Heart left ventricle (tissue), 16 donors: ENCODE data around the gene DTWD2. TPM values are rescaled to one million over a fixed set of nuclear protein-coding genes. Genes with fewer than 3 reads are reported as not detected.

Experiments
- ATAC-seq, 4 donors: fragments of 200-7000 bp; cut with Tn5 transposase; one replicate each; pipeline ENCODE4 v1.9.1; 2020 to 2022; ENCODE audit warnings: moderate library complexity in 4 of 4, mild to moderate bottlenecking in 3 of 4, moderate number of reproducible peaks in 1 of 4
- DNase-seq, 5 donors: peaks; one replicate each; pipeline ENCODE4 v3.0.0-alpha.2; 2020
- H3K27ac ChIP-seq, 12 donors: fragments of 200-600 bp; sonication (generic) in 4 of 12; one replicate each; pipeline versions ENCODE4 v1.5.0 to v1.8.0; 2016 to 2022; ENCODE audit warnings: mild to moderate bottlenecking in 2 of 12
- H3K27me3 ChIP-seq, 9 donors: fragments of 200-600 bp; sonication (generic) in 2 of 9; one replicate each; pipeline versions ENCODE4 v1.5.1 to v1.8.0; 2016 to 2022; ENCODE audit warnings: mild to moderate bottlenecking in 3 of 9
- H3K36me3 ChIP-seq, 9 donors: fragments of 200-600 bp; sonication (generic) in 2 of 9; one replicate each; pipeline versions ENCODE4 v1.5.0 to v1.8.0; 2018 to 2022; ENCODE audit warnings: mild to moderate bottlenecking in 2 of 9
- H3K4me1 ChIP-seq, 12 donors: fragments of 200-600 bp; sonication (generic) in 4 of 12; one replicate each; pipeline versions ENCODE4 v1.5.0 to v1.8.0; 2016 to 2022; ENCODE audit warnings: mild to moderate bottlenecking in 3 of 12
- H3K4me3 ChIP-seq, 12 donors: fragments of 200-600 bp; sonication (generic) in 4 of 12; one replicate each; pipeline versions ENCODE4 v1.5.0 to v1.8.0; 2017 to 2022; ENCODE audit warnings: mild to moderate bottlenecking in 9 of 12, moderate library complexity in 4 of 12
- H3K9me3 ChIP-seq, 12 donors: fragments of 200-600 bp; sonication (generic) in 4 of 12; one replicate each; pipeline versions ENCODE4 v1.5.0 to v1.8.0; 2016 to 2022; ENCODE audit warnings: mild to moderate bottlenecking in 1 of 12
- CTCF ChIP-seq, 12 donors: fragments of 200-600 bp; sonication (generic) in 4 of 12; IDR thresholded peaks; one replicate each; pipeline versions ENCODE4 v1.5.0 to v1.8.0; 2018 to 2022; ENCODE audit warnings: antibody characterized with exemption in 12 of 12, mild to moderate bottlenecking in 5 of 12
- POLR2A ChIP-seq, 2 donors: fragments of 450-650 bp; IDR thresholded peaks; one replicate each; pipeline ENCODE4 v1.6.1; 2017; ENCODE audit warnings: antibody characterized with exemption in 2 of 2, mild to moderate bottlenecking in 2 of 2, moderate library complexity in 2 of 2
- WGBS, 4 donors: extraction: QIAGEN DNeasy Blood & Tissue Kit in 2 of 4; methylation state at CpG; one replicate each; pipeline versions ENCODE4 v1.1.5 to v1.1.7; 2013 to 2018; 5-methylcytosine and 5-hydroxymethylcytosine counted together
- intact Hi-C, 10 donors: fragments of 100-400 bp; cut with DNase I; formaldehyde crosslinking; loops; one replicate each; pipeline versions ENCODE4 v1.11.1 to v1.14.2; 2022
- polyA plus RNA-seq, 2 donors: library from polyadenylated mRNA; stranded (reverse); fragments of 200-250 nt; gene quantifications; one replicate each; pipeline ENCODE4 v1.2.3, GENCODE V29; 2013
- total RNA-seq, 9 donors: library from RNA; depleted of rRNA in 2 of 9; stranded (reverse); fragments of >200 nt in 2 of 9; fragmentation: NEBNext Ultra II Directional in 3 of 9; extraction: Animal tissue kit (Norgen Biotek cat#: 25700) in 3 of 9; gene quantifications; one replicate each; pipeline versions ENCODE4 v1.1.0 to v1.2.4, GENCODE V29; 2016 to 2023
- donor health status: ischemic (EF 13 %, LVEDD 7.1; RV severe dilation, severe dysfunction).
- donor health status: healthy with polysubstance abuse.
- donor health status: DM: no; HTN: yes; CAD: no.
- donor health status: DM: no; HTN: no; CAD: no.
- donor health status: ischemic (EF 25% LVEDD 6.9; RV normal size, moderate dysfunction).
- donor health status: ischemic (EF 25% LVEDD 5.7; RV mildly dilated, moderate dysfunction).
- donor health status: healthy.
- donor health status: DM: yes; HTN: yes; CAD: no.
- donor health status: ischemic (EF 35%, LVEDD 5.7; RV mildly dilated, moderate dysfunction).
- donor health status: nonischemic (EF 11% LVEDD 7.7; RV severe dilation, severe dysfunction).
- donor health status: DM: yes; HTN: yes; CAD: no.
- donor health status: PGD.
- donor health status: ischemic (EF 29% LVEDD 5.4; RV normal size, mild dysfunction).
- donor health status: nonischemic (EF 23%, LVEDD 6.1; RV moderate dilation, normal function).

The DTWD2 gene
- total and polyA plus RNA-seq, 11 donors: 3.2 to 16.0 (median 11.7) TPM

GRCh38 chr5:119033135-119033534 is 44.8 kb upstream of the DTWD2 start:
- DNase-seq: no peak
- peaks cover 0 to 15% (median 0%) of the 10 kb centered on the region in 12 donors for H3K4me1 ChIP-seq

GRCh38 chr5:119032656-119033055 is 44.3 kb upstream of the DTWD2 start:
- ATAC-seq (peak in 3 of 4 donors; percentile 34 to 46 (median 39)), DNase-seq (no peak)
- WGBS, 4 donors: 87 to 92% (median 90%) methylated on average over 3 of the region's 3 CpGs
- no peaks in the 10 kb centered on the region for H3K9me3 ChIP-seq
- H3K4me3 ChIP-seq: no peak overlapping the region
- H3K27me3 ChIP-seq: no peaks in the 10 kb centered on the region
- no peaks in the 10 kb centered on the region for H3K36me3 ChIP-seq
- intact Hi-C loops: no loop called here
- peaks cover 0 to 15% (median 0%) of the 10 kb centered on the region in 12 donors for H3K4me1 ChIP-seq
- H3K27ac ChIP-seq: peak overlapping the region in 1 of 12 donors; percentile 80
- TF ChIP-seq POLR2A (IDR thresholded peaks at IDR 0.05): no peak
- TF ChIP-seq CTCF (IDR thresholded peaks at IDR 0.05): no peak

More at GRCh38 chr5:119033135-119033534, 44.8 kb upstream of the DTWD2 start:
- intact Hi-C loops: no loop called here
- H3K27ac ChIP-seq: peak overlapping the region in 1 of 12 donors; percentile 80
- 75 to 86% (median 78%) methylated on average over 3 of the region's 3 CpGs for WGBS, 4 donors
- H3K36me3 ChIP-seq: no peaks in the 10 kb centered on the region
- H3K9me3 ChIP-seq: no peaks in the 10 kb centered on the region
- no peaks in the 10 kb centered on the region for H3K27me3 ChIP-seq
- TF ChIP-seq CTCF (IDR thresholded peaks at IDR 0.05) (no peak), POLR2A (IDR thresholded peaks at IDR 0.05) (no peak)
- H3K4me3 ChIP-seq: no peak overlapping the region
- ATAC-seq: no peak

GRCh38 chr5:119031905-119032304 is 43.6 kb upstream of the DTWD2 start:
- Histone ChIP-seq H3K27ac (peak overlapping the region in 1 of 12 donors; percentile 80), H3K4me1 (peaks cover 0 to 15% (median 0%) of the 10 kb centered on the region in 12 donors), H3K9me3 (no peaks in the 10 kb centered on the region), H3K4me3 (no peak overlapping the region), H3K27me3 (no peaks in the 10 kb centered on the region), H3K36me3 (no peaks in the 10 kb centered on the region)
- 84 to 88% (median 87%) methylated on average over 4 of the region's 4 CpGs for WGBS, 4 donors
- intact Hi-C loops: no loop called here
- TF ChIP-seq POLR2A (IDR thresholded peaks at IDR 0.05) (no peak), CTCF (IDR thresholded peaks at IDR 0.05) (no peak)
- DNase-seq (no peak), ATAC-seq (no peak)

GRCh38 chr5:119031011-119031886 is 42.9 kb upstream of the DTWD2 start:
- Histone ChIP-seq H3K9me3 (no peaks in the 10 kb centered on the region), H3K4me1 (peaks cover 0 to 15% (median 0%) of the 10 kb centered on the region in 12 donors), H3K36me3 (no peaks in the 10 kb centered on the region), H3K27ac (peak overlapping the region in 1 of 12 donors; percentile 80), H3K4me3 (no peak overlapping the region), H3K27me3 (no peaks in the 10 kb centered on the region)
- TF ChIP-seq CTCF (IDR thresholded peaks at IDR 0.05) (no peak), POLR2A (IDR thresholded peaks at IDR 0.05) (no peak)
- intact Hi-C loops: no loop called here
- no peak for ATAC-seq
- DNase-seq: no peak
- WGBS, 4 donors: 66 to 80% (median 73%) methylated on average over 5 of the region's 5 CpGs
